BJ (cell line): ENCODE data around the gene ATXN7L3B. TPM values are rescaled to one million over a fixed set of nuclear protein-coding genes. Genes with fewer than 3 reads are reported as not detected.

Experiments
- CTCF ChIA-PET: fragments of 350-600 bp; formaldehyde crosslinking; extraction: SDS; loops from one replicate; lab custom pipeline; 2021; ENCODE audit warnings: antibody characterized with exemption, inconsistent platforms; lab: Yijun Ruan, JAX
- POLR2A ChIA-PET: fragments of 300-600 bp; sonication (Branson Sonifier 250); formaldehyde crosslinking; extraction: SDS; loops from one replicate; lab custom pipeline; 2021; ENCODE audit warnings: antibody characterized with exemption; lab: Charles Lee
- DNase-seq: peaks from one replicate; pipeline ENCODE4 v3.0.0-alpha.2; 2011; ENCODE audit warnings: low read depth
- H3K27me3 ChIP-seq: 2 replicates; pipeline ENCODE4 v1.6.0; 2011; ENCODE audit warnings: low read length; ENCODE audit not compliant: control insufficient read depth, insufficient read depth
- H3K36me3 ChIP-seq: 2 replicates; pipeline ENCODE4 v1.5.1; 2011; ENCODE audit warnings: low read length; ENCODE audit not compliant: control insufficient read depth, insufficient read depth
- H3K4me3 ChIP-seq: 2 replicates; pipeline ENCODE4 v1.5.1; 2011; ENCODE audit warnings: low read depth, mild to moderate bottlenecking, control low read depth, low read length
- CTCF ChIP-seq: IDR thresholded peaks from 2 replicates; pipeline ENCODE4 v1.5.1; 2011; ENCODE audit warnings: low read depth, mild to moderate bottlenecking, control low read depth, inconsistent platforms, low read length, moderate library complexity; ENCODE audit not compliant: insufficient read depth
- polyA plus RNA-seq: library from polyadenylated mRNA; depleted of rRNA; stranded (reverse); fragments of >200 nt; gene quantifications from 2 replicates; pipeline ENCODE4 v1.2.3, GENCODE V29; 2011

Gene ATXN7L3B
- polyA plus RNA-seq, 1 experiment = 18.8 TPM

DNA sequence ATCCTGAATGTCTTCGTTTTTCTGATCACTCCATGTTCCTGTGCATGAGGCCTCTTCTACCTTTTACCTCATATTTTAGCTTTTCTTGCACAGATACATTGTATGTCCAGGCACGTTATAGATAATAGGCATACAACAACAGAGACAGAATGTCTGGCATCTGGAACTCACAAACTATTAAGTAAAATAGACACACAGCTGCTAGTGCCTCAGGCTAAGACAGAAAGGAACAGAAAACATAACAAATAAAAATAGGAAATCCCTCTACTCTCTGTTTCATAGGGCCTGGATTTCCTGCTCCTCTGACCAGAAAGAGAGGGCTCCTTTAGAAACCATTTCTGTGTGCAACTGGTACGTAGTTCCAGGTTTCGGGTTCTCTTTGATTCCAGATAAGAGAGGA, 48.6 kb downstream of the ATXN7L3B start:
- no peak for DNase-seq
- CTCF ChIA-PET = no interaction called here
- Histone ChIP-seq H3K4me3 (no peak overlapping the region), H3K27me3 (no peaks in the 10 kb centered on the region), H3K36me3 (no peaks in the 10 kb centered on the region)
- TF ChIP-seq CTCF = no peak
- POLR2A ChIA-PET = no interaction called here
